GM12878 (cell line): ENCODE measurements around the gene MRPL30. TPM values are rescaled to one million over a fixed set of nuclear protein-coding genes. Genes with fewer than 3 reads are reported as not detected.

Experiments used
- ATAC-seq: fragments of 200-7000 bp; cut with Tn5 transposase; 3 replicates; pipeline ENCODE4 v1.9.1; 2020; ENCODE audit warnings: mild to moderate bottlenecking, moderate library complexity
- BruUV-seq: library from RNA; stranded (reverse); fragments of 400-500 nt; replicated peaks from 2 replicates; lab custom pipeline; 2021; lab: Mats Ljungman, UMichigan
- CTCF ChIA-PET: fragments of 300-600 bp; sonication (Branson Sonifier 250); formaldehyde crosslinking; extraction: SDS; loops from one replicate; lab custom pipeline; 2021; ENCODE audit warnings: inconsistent platforms; lab: Yijun Ruan, JAX
- POLR2A ChIA-PET: fragments of 350-600 bp; formaldehyde crosslinking; extraction: SDS; loops from one replicate; lab custom pipeline; 2021; ENCODE audit warnings: inconsistent platforms; lab: Charles Lee
- RAD21 ChIA-PET: fragments of 300-600 bp; sonication (Branson Sonifier 250); formaldehyde crosslinking; loops from one replicate; lab custom pipeline; 2023; ENCODE audit warnings: antibody characterized with exemption; ENCODE audit not compliant: unreplicated experiment; lab: Charles Lee
- SMC1A ChIA-PET: fragments of 300-600 bp; sonication (Branson Sonifier 250); formaldehyde crosslinking; loops from one replicate; lab custom pipeline; 2023; ENCODE audit not compliant: unreplicated experiment, uncharacterized antibody; lab: Charles Lee
- DNase-seq: peaks from one replicate; pipeline ENCODE4 v3.0.0-alpha.2; 2011; ENCODE audit warnings: low read depth, low spot score
- FAIRE-seq: peaks from 3 replicates; lab custom pipeline; 2011; peaks lifted over from hg19 to GRCh38; lab: Jason Lieb, UNC
- H2AFZ ChIP-seq: 2 replicates; pipeline ENCODE4 v1.6.0; 2011; ENCODE audit warnings: low read depth, low read length, control low read depth; ENCODE audit not compliant: control insufficient read depth
- H3K27ac ChIP-seq: 2 replicates; pipeline ENCODE4 v1.5.1; 2011; ENCODE audit warnings: control low read depth; ENCODE audit not compliant: control insufficient read depth, insufficient read depth
- H3K27me3 ChIP-seq, 2 experiments: replicated peaks in 1 of 2; 2 replicates each; pipeline versions ENCODE4 v1.6.0 to v1.6.1; 2011; ENCODE audit warnings: low read length in 1 of 2; ENCODE audit not compliant: control insufficient read depth in 2 of 2, insufficient read depth in 2 of 2
- H3K36me3 ChIP-seq, 2 experiments: 2 replicates each; pipeline ENCODE4 v1.5.1; 2011; ENCODE audit warnings: low read length in 1 of 2; ENCODE audit not compliant: control insufficient read depth in 2 of 2, insufficient read depth in 2 of 2
- H3K4me1 ChIP-seq: 2 replicates; pipeline ENCODE4 v1.6.1; 2011; ENCODE audit warnings: mild to moderate bottlenecking, low read length, moderate library complexity, mixed read lengths; ENCODE audit not compliant: control insufficient read depth, insufficient read depth
- H3K4me2 ChIP-seq: 2 replicates; pipeline ENCODE4 v1.6.0; 2011; ENCODE audit warnings: control low read depth; ENCODE audit not compliant: control insufficient read depth, insufficient read depth
- H3K4me3 ChIP-seq: fragments of 200-600 bp; sonication (generic); 2 replicates; pipeline ENCODE4 v1.5.1; 2016
- H3K79me2 ChIP-seq: 2 replicates; pipeline ENCODE4 v1.6.0; 2011; ENCODE audit warnings: low read length; ENCODE audit not compliant: control insufficient read depth, insufficient read depth
- H3K9ac ChIP-seq: 2 replicates; pipeline ENCODE4 v1.8.0; 2011; ENCODE audit warnings: low read length, control low read depth, mixed read lengths; ENCODE audit not compliant: control insufficient read depth, insufficient read depth
- H3K9me3 ChIP-seq: replicated peaks from 3 replicates; pipeline ENCODE4 v1.5.1; 2011; ENCODE audit warnings: mild to moderate bottlenecking, low read length; ENCODE audit not compliant: control insufficient read depth, insufficient read depth
- H4K20me1 ChIP-seq: 2 replicates; pipeline ENCODE4 v1.6.0; 2011; ENCODE audit not compliant: control insufficient read depth, insufficient read depth
- CEBPB ChIP-seq, 2 experiments: fragments of 150-350 bp in 1 of 2; IDR thresholded peaks; 2 replicates each; pipeline ENCODE4 v1.6.1; 2012 to 2014; ENCODE audit warnings: low read depth in 2 of 2, low read length in 2 of 2, borderline replicate concordance in 1 of 2, inconsistent platforms in 1 of 2
- MYC ChIP-seq: IDR thresholded peaks from 2 replicates; pipeline ENCODE4 v1.6.1; 2011; ENCODE audit warnings: mild to moderate bottlenecking, low read length, moderate library complexity, inconsistent platforms; ENCODE audit not compliant: insufficient read depth, insufficient replicate concordance, insufficient read length, severe bottlenecking
- SMAD1 ChIP-seq: fragments of 450-650 bp; IDR thresholded peaks from 2 replicates; pipeline ENCODE4 v1.6.1; 2018; ENCODE audit warnings: mild to moderate bottlenecking, low read depth; ENCODE audit not compliant: partially characterized antibody
- TCF3 ChIP-seq: IDR thresholded peaks from 2 replicates; pipeline ENCODE4 v1.6.1; 2012; ENCODE audit warnings: low read depth, mild to moderate bottlenecking, low read length, borderline replicate concordance; ENCODE audit not compliant: insufficient read depth
- TCF7 ChIP-seq: IDR thresholded peaks from 2 replicates; pipeline ENCODE4 v1.6.1; 2014; ENCODE audit warnings: antibody characterized with exemption, borderline replicate concordance
- YBX1 ChIP-seq: fragments of 450-650 bp; IDR thresholded peaks from 2 replicates; pipeline ENCODE4 v1.6.1; 2016; ENCODE audit warnings: antibody characterized with exemption
- ZNF24 ChIP-seq: fragments of 450-650 bp; IDR thresholded peaks from 2 replicates; pipeline ENCODE4 v1.6.1; 2017; ENCODE audit warnings: antibody characterized with exemption, mild to moderate bottlenecking
- ZZZ3 ChIP-seq: IDR thresholded peaks from 2 replicates; pipeline ENCODE4 v1.6.1; 2011; ENCODE audit warnings: low read depth; ENCODE audit not compliant: control insufficient read depth, insufficient read length
- WGBS: methylation state at CpG from one replicate; pipeline ENCODE4 v1.1.6; 2016; ENCODE audit warnings: low lambda C conversion rate; ENCODE audit not compliant: insufficient replicate concordance, insufficient coverage; ENCODE audit errors: missing lambda C conversion rate; 5-methylcytosine and 5-hydroxymethylcytosine counted together
- in situ Hi-C: fragments of 300-500 bp; cut with MboI; formaldehyde crosslinking; loops from 9 replicates; pipeline ENCODE4 v1.14.3; 2018; ENCODE audit warnings: mixed read lengths
- intact Hi-C: fragments of 100-400 bp; cut with micrococcal nuclease; formaldehyde crosslinking; loops from one replicate; pipeline ENCODE4 v1.14.2; 2022; ENCODE audit not compliant: unreplicated experiment
- polyA plus RNA-seq, 11 experiments: library from polyadenylated mRNA; depleted of rRNA in 4 of 11; unstranded in 6 of 11; stranded (reverse) in 5 of 11; fragments of >200 nt; fragmentation: Nextera tagmentation in 4 of 11; fragmentation: Illumina TruSeq in 1 of 11; extraction: Ambion mirVana in 4 of 11; extraction: Trizol in 1 of 11; gene quantifications; 1 replicate in 1 of 11; 2 replicates in 10 of 11; pipeline versions ENCODE4 v1.2.1 to v1.2.3, GENCODE V29; 2011 to 2016; ENCODE audit warnings: inconsistent platforms in 2 of 11, missing spikeins in 2 of 11, low read depth in 1 of 11
- total RNA-seq, 4 experiments: library from RNA; depleted of rRNA in 3 of 4; stranded (reverse); fragments of >200 nt in 3 of 4; fragmentation: Illumina TruSeq in 1 of 4; extraction: Trizol in 1 of 4; gene quantifications; 2 replicates each; pipeline versions ENCODE4 v1.2.1 to v1.2.3, GENCODE V29; 2013 to 2021
- TF ChIP-seq, protein P1 (sequence below): fragments of 150-350 bp; IDR thresholded peaks from 2 replicates; pipeline ENCODE4 v1.6.1; 2014; ENCODE audit warnings: mild to moderate bottlenecking, low read depth, low read length
- TF ChIP-seq, protein P2 (sequence below): IDR thresholded peaks from 2 replicates; pipeline ENCODE4 v1.6.1; 2012; ENCODE audit warnings: mild to moderate bottlenecking, low read depth, low read length

The MRPL30 gene
- total and polyA plus RNA-seq, 10 of the 15 experiments (the other 5 are each of a cell fraction or from before 2014, with no cell fraction given): 33.6 to 63.3 (median 40.1) TPM

DNA sequence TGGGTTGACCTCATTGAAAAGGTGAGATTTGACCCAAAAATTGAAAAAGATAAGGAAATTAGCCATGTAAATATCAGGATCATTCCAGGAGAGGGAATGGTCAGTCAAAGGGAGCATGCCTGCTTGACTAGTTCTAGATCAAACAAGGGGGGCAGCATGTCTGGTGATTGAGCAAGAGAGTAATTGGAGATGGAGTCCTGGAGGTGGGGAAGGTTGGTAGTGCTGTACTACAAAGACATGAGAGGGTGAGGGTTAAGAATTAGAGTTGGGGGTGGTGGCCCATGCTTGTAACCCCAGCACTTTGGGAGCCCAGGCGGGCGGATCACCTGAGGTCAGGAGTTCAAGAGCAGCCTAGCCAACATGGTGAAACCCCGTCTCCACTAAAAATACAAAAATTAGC lies 2.0 kb downstream of the MRPL30 start (continued):
- TF ChIP-seq TCF7 (no peak), YBX1 (no peak), MYC (no peak), SMAD1 (no peak), CEBPB (IDR thresholded peaks at IDR 0.05; ENCODE audit: borderline replicate concordance in 1 of 2, low read depth in 2 of 2, low read length in 2 of 2) (no peak)

DNA sequence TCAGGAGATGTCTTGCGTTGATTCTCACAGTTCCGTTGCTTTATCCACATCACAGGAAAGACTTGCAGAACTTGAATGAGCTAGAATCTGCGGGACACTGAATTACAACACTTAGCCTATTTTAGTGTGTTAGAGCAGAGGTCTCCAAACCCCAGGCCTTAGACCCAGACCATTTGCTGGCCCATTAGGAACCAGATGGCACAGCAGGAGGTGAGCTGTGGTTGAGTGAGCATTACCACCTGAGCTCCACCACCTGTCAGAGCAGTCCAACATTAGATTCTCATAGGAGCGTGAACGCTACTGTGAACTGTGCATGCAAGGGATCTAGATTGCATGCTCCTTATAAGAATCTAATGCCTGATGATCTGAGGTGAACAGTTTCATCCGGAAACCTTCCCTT lies 3.8 kb downstream of the MRPL30 start:
- Histone ChIP-seq H3K4me3 (no peak overlapping the region), H4K20me1 (no peaks in the 10 kb centered on the region), H3K36me3 (0 out of 4 replicates have a peak, but pooled peaks cover 0 to 7% of the 10 kb centered on the region in 2 experiments), H3K79me2 (peaks cover 47% of the 10 kb centered on the region), H3K27ac (no peak overlapping the region), H3K27me3 (no peaks in the 10 kb centered on the region), H3K9ac (no peak overlapping the region), H2AFZ (no peak overlapping the region), H3K4me2 (no peak overlapping the region), H3K9me3 (no peaks in the 10 kb centered on the region), H3K4me1 (no peaks in the 10 kb centered on the region; the same call in 1 of the 2 replicates)
- 68% methylated on average over 6 of the region's 6 CpGs for WGBS
- ChIA-PET CTCF (interaction anchor here (0.8 to 1.9 kb wide), 2 partner anchors 13 to 152 kb away, joined by 3 to 6 read pairs; partner anchors contain the start of gene EIF5B), RAD21 (no interaction called here), POLR2A (interaction anchor here (0.5 to 0.6 kb wide), 2 partner anchors 9 to 1770 kb away, joined by 3 to 8 read pairs; no protein-coding TSS in a partner anchor), SMC1A (interaction anchor here (1.2 to 3.5 kb wide), 3 partner anchors 30 to 152 kb away, joined by 3 to 10 read pairs (median 3); partner anchors contain the start of genes EIF5B, LIPT1, TSGA10 and TXNDC9)
- TF ChIP-seq, protein P1, sequence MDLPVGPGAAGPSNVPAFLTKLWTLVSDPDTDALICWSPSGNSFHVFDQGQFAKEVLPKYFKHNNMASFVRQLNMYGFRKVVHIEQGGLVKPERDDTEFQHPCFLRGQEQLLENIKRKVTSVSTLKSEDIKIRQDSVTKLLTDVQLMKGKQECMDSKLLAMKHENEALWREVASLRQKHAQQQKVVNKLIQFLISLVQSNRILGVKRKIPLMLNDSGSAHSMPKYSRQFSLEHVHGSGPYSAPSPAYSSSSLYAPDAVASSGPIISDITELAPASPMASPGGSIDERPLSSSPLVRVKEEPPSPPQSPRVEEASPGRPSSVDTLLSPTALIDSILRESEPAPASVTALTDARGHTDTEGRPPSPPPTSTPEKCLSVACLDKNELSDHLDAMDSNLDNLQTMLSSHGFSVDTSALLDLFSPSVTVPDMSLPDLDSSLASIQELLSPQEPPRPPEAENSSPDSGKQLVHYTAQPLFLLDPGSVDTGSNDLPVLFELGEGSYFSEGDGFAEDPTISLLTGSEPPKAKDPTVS: no peak
- TF ChIP-seq ZNF24 (no peak), ZZZ3 (no peak), TCF3 (no peak)
- TF ChIP-seq, protein P2, sequence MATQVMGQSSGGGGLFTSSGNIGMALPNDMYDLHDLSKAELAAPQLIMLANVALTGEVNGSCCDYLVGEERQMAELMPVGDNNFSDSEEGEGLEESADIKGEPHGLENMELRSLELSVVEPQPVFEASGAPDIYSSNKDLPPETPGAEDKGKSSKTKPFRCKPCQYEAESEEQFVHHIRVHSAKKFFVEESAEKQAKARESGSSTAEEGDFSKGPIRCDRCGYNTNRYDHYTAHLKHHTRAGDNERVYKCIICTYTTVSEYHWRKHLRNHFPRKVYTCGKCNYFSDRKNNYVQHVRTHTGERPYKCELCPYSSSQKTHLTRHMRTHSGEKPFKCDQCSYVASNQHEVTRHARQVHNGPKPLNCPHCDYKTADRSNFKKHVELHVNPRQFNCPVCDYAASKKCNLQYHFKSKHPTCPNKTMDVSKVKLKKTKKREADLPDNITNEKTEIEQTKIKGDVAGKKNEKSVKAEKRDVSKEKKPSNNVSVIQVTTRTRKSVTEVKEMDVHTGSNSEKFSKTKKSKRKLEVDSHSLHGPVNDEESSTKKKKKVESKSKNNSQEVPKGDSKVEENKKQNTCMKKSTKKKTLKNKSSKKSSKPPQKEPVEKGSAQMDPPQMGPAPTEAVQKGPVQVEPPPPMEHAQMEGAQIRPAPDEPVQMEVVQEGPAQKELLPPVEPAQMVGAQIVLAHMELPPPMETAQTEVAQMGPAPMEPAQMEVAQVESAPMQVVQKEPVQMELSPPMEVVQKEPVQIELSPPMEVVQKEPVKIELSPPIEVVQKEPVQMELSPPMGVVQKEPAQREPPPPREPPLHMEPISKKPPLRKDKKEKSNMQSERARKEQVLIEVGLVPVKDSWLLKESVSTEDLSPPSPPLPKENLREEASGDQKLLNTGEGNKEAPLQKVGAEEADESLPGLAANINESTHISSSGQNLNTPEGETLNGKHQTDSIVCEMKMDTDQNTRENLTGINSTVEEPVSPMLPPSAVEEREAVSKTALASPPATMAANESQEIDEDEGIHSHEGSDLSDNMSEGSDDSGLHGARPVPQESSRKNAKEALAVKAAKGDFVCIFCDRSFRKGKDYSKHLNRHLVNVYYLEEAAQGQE: no peak
- no peak for FAIRE-seq
- ATAC-seq: no peak
- in situ Hi-C loops: loop anchor here (25.0 kb wide), 1 partner anchor 302 kb away; the partner anchor contains the start of gene REV1
- intact Hi-C loops: loop anchor here (5.0 kb wide), 2 partner anchors 43 to 302 kb away; partner anchors contain the start of gene C2orf15
- no peak for DNase-seq
- no TSS peak for BruUV-seq
